Right lung (tissue), 5 donors: ENCODE results near the gene SLC25A6. TPM values are rescaled to one million over a fixed set of nuclear protein-coding genes. Genes with fewer than 3 reads are reported as not detected.
"Not testable (repeated sequence)": the region's sequence is repeated elsewhere in the genome, so short reads cannot be mapped to it uniquely, and the experiment has no call there.

Experiments used
- DNase-seq, 2 donors: peaks; one replicate each; pipeline ENCODE4 v3.0.0-alpha.2; 2013
- polyA plus RNA-seq, 5 donors: library from polyadenylated mRNA; unstranded; fragments of 120-200 nt; gene quantifications; one replicate each; pipeline versions ENCODE4 v1.2.1 to v1.2.3, GENCODE V29; 2013; ENCODE audit warnings: inconsistent platforms in 1 of 5, low replicate concordance in 1 of 5; ENCODE audit not compliant: insufficient read length in 5 of 5, insufficient read depth in 1 of 5

SLC25A6 gene
- polyA plus RNA-seq, 5 donors, result 359 to 585 (median 401) TPM

- DNase-seq, result peak; percentile 80 to 86
Measured at GRCh38 chrX:1392376-1393068, 609 bp upstream of the SLC25A6 start.

GRCh38 chrX:1391370-1391706, 575 bp downstream of the SLC25A6 start:
- peak; percentile 93 for DNase-seq

GRCh38 chrX:1390621-1391369, 1.1 kb downstream of the SLC25A6 start:
- no peak for DNase-seq

GRCh38 chrX:1389993-1390285, 2.0 kb downstream of the SLC25A6 start:
- DNase-seq, result no peak

- no peak for DNase-seq
Measured at GRCh38 chrX:1389181-1389992, 2.5 kb downstream of the SLC25A6 start.

- DNase-seq, result no peak
Measured at GRCh38 chrX:1388651-1389050, 3.3 kb downstream of the SLC25A6 start.

- DNase-seq, result no peak
Measured at GRCh38 chrX:1387141-1387776, 4.7 kb downstream of the SLC25A6 start.

GRCh38 chrX:1386338-1387127, 5.4 kb downstream of the SLC25A6 start:
- DNase-seq, result no peak

- no peak for DNase-seq
Measured at GRCh38 chrX:1385253-1386223, 6.4 kb downstream of the SLC25A6 start.

GRCh38 chrX:1384658-1385252, 7.2 kb downstream of the SLC25A6 start:
- no peak for DNase-seq

GRCh38 chrX:1380672-1381233, 11.2 kb downstream of the SLC25A6 start:
- no peak for DNase-seq

GRCh38 chrX:1378306-1378759, 13.6 kb downstream of the SLC25A6 start:
- DNase-seq, result no peak

GRCh38 chrX:1368385-1368698, 23.6 kb downstream of the SLC25A6 start:
- no peak for DNase-seq

- not testable (repeated sequence) for DNase-seq
Measured at GRCh38 chrX:1366363-1366762, 25.6 kb downstream of the SLC25A6 start.

GRCh38 chrX:1361910-1362309, 30.0 kb downstream of the SLC25A6 start:
- DNase-seq, result no peak

GRCh38 chrX:1361275-1361674, 30.6 kb downstream of the SLC25A6 start:
- DNase-seq, result no peak

- no peak for DNase-seq
Measured at GRCh38 chrX:1360171-1360570, 31.7 kb downstream of the SLC25A6 start.

- DNase-seq, result no peak
Measured at GRCh38 chrX:1359477-1359873, 32.4 kb downstream of the SLC25A6 start.

GRCh38 chrX:1358793-1359476, 33.0 kb downstream of the SLC25A6 start:
- no peak for DNase-seq
